Stimulated activated CD4-positive, alpha-beta T cell treated with anti-CD3 and anti-CD28 coated beads, Interleukin-1b, Interleukin-23, amount 100 ng/mL, for 24 hours (primary cell): ENCODE data around the gene IFI44.

ENCODE experiments used
- DNase-seq, 4 experiments: peaks; one replicate each; pipeline ENCODE4 v3.0.0-alpha.2; 2020; ENCODE audit warnings: low read depth in 4 of 4, low spot score in 1 of 4

The IFI44 gene

DNA sequence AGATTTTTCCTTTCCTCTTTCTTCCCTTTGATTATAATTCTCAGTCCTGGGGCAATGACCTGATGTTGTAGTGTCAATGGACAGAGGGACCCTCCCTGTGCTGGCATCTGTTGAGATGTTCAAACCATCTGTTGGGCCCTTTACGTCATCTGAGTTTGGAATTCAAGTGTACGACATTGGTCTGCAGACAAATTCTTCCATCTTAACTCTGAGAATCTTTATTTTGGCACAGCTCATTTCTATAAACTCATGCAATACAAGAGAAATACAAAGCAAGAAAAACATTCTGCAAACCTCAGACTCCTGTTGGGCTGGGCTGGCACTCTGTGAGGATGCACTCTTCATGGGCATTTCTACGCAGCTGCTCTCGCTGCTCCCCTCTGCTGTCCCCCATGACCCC, 54.2 kb downstream of the IFI44 start:
- no peak for DNase-seq

DNA sequence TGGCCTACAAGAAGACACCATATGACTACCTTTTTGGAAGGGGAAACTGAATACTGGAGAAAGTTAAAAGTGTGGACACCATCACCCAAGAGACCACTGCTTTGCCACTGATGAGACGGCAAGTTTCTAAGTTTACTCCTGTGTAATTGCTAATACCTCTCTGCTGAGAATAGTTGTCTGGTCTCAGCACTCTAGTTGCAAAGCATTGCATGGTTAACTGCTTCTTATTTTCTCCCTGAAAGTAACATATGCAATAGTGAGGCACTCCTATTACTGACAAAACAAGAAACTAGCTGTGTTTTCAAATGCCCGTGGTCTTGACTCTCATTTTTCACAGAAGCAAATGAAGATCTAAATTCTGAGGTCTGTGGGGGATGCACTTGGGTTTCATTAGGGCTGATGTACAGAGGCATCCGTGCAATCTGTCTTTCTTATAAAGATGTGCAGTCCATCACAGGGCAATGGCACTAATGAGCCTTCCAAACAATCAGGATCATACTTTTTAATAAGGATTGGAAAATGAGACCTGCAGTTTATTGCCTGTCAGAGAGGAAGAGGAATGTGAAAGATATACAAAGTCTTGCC, 62.9 kb downstream of the IFI44 start:
- no peak for DNase-seq

GRCh38 chr1:78713297-78713696, 63.7 kb downstream of the IFI44 start:
- no peak for DNase-seq
